Sigmoid colon (tissue), 7 donors: ENCODE results near the gene ATP6V0B. TPM values are rescaled to one million over a fixed set of nuclear protein-coding genes. Genes with fewer than 3 reads are reported as not detected.

ENCODE experiments used
- DNase-seq: peaks from one replicate; pipeline ENCODE4 v3.0.0-alpha.2; 2019
- H3K27ac ChIP-seq, 4 donors: fragments of 200-600 bp; sonication (generic); one replicate each; pipeline ENCODE4 v1.5.1; 2016 to 2019; ENCODE audit warnings: mild to moderate bottlenecking in 1 of 4
- H3K27me3 ChIP-seq, 3 donors: fragments of 200-600 bp; sonication (generic); one replicate each; pipeline ENCODE4 v1.5.1; 2019; ENCODE audit warnings: mild to moderate bottlenecking in 1 of 3
- H3K36me3 ChIP-seq, 4 donors: fragments of 200-600 bp; sonication (generic); one replicate each; pipeline ENCODE4 v1.5.1; 2016 to 2019
- H3K4me1 ChIP-seq, 4 donors: fragments of 200-600 bp; sonication (generic); one replicate each; pipeline ENCODE4 v1.5.1; 2017 to 2019
- H3K4me3 ChIP-seq, 4 donors: fragments of 200-600 bp; sonication (generic); one replicate each; pipeline ENCODE4 v1.5.1; 2017 to 2019; ENCODE audit warnings: mild to moderate bottlenecking in 2 of 4, moderate library complexity in 1 of 4
- H3K9me3 ChIP-seq, 4 donors: fragments of 200-600 bp in 3 of 4; sonication (generic) in 3 of 4; one replicate each; pipeline versions ENCODE4 v1.5.1 to v1.6.1; 2013 to 2019
- EP300 ChIP-seq, 4 donors: sonication (generic); formaldehyde crosslinking; IDR thresholded peaks; one replicate each; pipeline ENCODE4 v1.6.1; 2017; ENCODE audit warnings: antibody characterized with exemption in 4 of 4
- POLR2A ChIP-seq, 2 donors: fragments of 450-650 bp; IDR thresholded peaks; one replicate each; pipeline ENCODE4 v1.6.1; 2016; ENCODE audit warnings: antibody characterized with exemption in 2 of 2, mild to moderate bottlenecking in 2 of 2, moderate library complexity in 2 of 2
- POLR2AphosphoS5 ChIP-seq, 4 donors: sonication (generic); formaldehyde crosslinking; IDR thresholded peaks; one replicate each; pipeline ENCODE4 v1.6.1; 2017; ENCODE audit warnings: antibody characterized with exemption in 4 of 4
- WGBS, 2 donors: extraction: QIAGEN DNeasy Blood & Tissue Kit; methylation state at CpG; one replicate each; pipeline ENCODE4 v1.1.7; 2013; 5-methylcytosine and 5-hydroxymethylcytosine counted together
- intact Hi-C: fragments of 100-400 bp; cut with DNase I; formaldehyde crosslinking; loops from one replicate; pipeline ENCODE4 v1.15.1; 2023
- polyA plus RNA-seq, 3 donors: library from polyadenylated mRNA; stranded (reverse); fragments of 200-250 nt; gene quantifications; one replicate each; pipeline ENCODE4 v1.2.3, GENCODE V29; 2013
- total RNA-seq, 4 donors: library from RNA; depleted of rRNA; stranded (reverse); fragments of >200 nt; gene quantifications; one replicate each; pipeline ENCODE4 v1.1.0, GENCODE V29; 2016
- TF ChIP-seq, protein P1 (sequence below), 4 experiments: fragments of 450-650 bp in 3 of 4; fragments of 200-600 bp in 1 of 4; IDR thresholded peaks; one replicate each; pipeline ENCODE4 v1.5.1; 2016 to 2019; ENCODE audit warnings: antibody characterized with exemption in 4 of 4, mild to moderate bottlenecking in 3 of 4, moderate library complexity in 2 of 4
- donor health status: healthy with polysubstance abuse.
- donor health status: Bipolar disorder and iron deficiency.
- donor health status: healthy.

ATP6V0B gene
- total and polyA plus RNA-seq, 7 donors, result 67.9 to 286 (median 129) TPM

DNA sequence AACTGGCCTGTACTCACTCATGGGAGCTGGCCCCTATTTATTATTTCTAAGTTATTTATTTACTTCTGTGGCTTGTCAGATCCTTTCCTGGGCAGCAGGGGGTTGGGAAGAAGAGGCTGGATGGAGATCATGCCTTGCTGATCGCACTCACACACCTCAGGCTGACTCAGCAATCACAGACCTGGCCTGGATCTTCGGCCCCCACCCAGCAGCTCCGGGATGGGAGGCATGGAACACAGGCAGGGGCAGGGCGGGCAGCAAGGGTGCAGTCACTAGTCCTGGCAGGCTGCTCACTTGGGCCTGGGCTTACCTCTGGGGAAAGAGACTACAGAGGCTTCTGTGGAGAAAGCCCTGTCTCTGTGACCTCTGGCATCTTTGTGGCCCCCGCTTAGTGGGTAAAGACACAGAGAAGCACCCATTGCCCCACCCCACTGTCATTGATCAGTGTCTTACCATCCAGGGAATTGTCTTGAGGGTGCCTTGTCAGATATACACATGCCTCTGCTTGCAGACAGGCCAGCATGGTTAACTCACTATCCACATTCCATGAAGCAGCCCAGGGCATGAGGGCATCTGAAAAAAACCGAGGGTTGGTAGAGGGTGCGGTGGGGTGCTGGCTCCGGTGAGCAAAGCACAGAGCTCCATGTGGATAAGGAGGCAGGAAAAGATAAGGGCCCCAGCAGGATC lies 37.4 kb upstream of the ATP6V0B start:
- Histone ChIP-seq H3K9me3 (no peaks in the 10 kb centered on the region), H3K27me3 (peaks cover 0 to 17% (median 0%) of the 10 kb centered on the region in 3 donors), H3K4me3 (no peak overlapping the region), H3K4me1 (peaks cover 0 to 41% (median 36%) of the 10 kb centered on the region in 4 donors), H3K27ac (no peak overlapping the region), H3K36me3 (no peaks in the 10 kb centered on the region)
- WGBS, 2 donors, result 79 to 93% methylated on average over 8 of the region's 8 CpGs
- TF ChIP-seq EP300 (IDR thresholded peaks at IDR 0.05), result no peak
- no peak for TF ChIP-seq POLR2A (IDR thresholded peaks at IDR 0.05)
- no peak for TF ChIP-seq POLR2AphosphoS5 (IDR thresholded peaks at IDR 0.05)
- TF ChIP-seq, protein P1, sequence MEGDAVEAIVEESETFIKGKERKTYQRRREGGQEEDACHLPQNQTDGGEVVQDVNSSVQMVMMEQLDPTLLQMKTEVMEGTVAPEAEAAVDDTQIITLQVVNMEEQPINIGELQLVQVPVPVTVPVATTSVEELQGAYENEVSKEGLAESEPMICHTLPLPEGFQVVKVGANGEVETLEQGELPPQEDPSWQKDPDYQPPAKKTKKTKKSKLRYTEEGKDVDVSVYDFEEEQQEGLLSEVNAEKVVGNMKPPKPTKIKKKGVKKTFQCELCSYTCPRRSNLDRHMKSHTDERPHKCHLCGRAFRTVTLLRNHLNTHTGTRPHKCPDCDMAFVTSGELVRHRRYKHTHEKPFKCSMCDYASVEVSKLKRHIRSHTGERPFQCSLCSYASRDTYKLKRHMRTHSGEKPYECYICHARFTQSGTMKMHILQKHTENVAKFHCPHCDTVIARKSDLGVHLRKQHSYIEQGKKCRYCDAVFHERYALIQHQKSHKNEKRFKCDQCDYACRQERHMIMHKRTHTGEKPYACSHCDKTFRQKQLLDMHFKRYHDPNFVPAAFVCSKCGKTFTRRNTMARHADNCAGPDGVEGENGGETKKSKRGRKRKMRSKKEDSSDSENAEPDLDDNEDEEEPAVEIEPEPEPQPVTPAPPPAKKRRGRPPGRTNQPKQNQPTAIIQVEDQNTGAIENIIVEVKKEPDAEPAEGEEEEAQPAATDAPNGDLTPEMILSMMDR (IDR thresholded peaks at IDR 0.05), result no peak
- DNase-seq, result peak; percentile 47
- intact Hi-C loops, result no loop called here

DNA sequence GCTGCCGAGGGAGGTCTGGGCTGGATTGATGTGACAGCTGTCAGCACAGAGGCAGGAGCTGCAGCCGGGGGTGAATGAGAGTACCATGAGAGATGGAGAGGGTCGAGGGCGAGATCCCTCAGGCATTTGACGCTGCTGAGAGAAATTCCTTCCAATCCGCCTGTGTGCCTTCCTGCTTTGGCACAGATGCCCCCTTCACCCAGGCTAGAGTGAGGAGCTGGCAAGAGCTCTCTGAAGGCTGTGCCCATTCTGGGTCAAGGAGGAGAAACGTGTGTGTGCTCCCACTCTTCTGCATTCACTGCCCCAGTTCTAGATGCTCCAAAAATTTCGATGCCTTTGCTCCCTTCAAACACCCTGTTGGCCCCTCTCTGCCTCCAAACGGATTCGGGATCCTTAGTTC lies 36.4 kb upstream of the ATP6V0B start:
- peaks cover 0 to 34% (median 29%) of the 10 kb centered on the region in 4 donors for H3K4me1 ChIP-seq
- DNase-seq, result peak; percentile 18
- 91 to 94% methylated on average over 10 of the region's 10 CpGs for WGBS, 2 donors
- peaks cover 0 to 11% (median 0%) of the 10 kb centered on the region in 3 donors for H3K27me3 ChIP-seq
- no peaks in the 10 kb centered on the region for H3K36me3 ChIP-seq
- H3K27ac ChIP-seq, result no peak overlapping the region
- no peak overlapping the region for H3K4me3 ChIP-seq
- TF ChIP-seq POLR2A (IDR thresholded peaks at IDR 0.05), result no peak
- TF ChIP-seq, protein P1 (IDR thresholded peaks at IDR 0.05), result no peak
- TF ChIP-seq EP300 (IDR thresholded peaks at IDR 0.05), result no peak
- no peak for TF ChIP-seq POLR2AphosphoS5 (IDR thresholded peaks at IDR 0.05)
- intact Hi-C loops, result no loop called here
- no peaks in the 10 kb centered on the region for H3K9me3 ChIP-seq

DNA sequence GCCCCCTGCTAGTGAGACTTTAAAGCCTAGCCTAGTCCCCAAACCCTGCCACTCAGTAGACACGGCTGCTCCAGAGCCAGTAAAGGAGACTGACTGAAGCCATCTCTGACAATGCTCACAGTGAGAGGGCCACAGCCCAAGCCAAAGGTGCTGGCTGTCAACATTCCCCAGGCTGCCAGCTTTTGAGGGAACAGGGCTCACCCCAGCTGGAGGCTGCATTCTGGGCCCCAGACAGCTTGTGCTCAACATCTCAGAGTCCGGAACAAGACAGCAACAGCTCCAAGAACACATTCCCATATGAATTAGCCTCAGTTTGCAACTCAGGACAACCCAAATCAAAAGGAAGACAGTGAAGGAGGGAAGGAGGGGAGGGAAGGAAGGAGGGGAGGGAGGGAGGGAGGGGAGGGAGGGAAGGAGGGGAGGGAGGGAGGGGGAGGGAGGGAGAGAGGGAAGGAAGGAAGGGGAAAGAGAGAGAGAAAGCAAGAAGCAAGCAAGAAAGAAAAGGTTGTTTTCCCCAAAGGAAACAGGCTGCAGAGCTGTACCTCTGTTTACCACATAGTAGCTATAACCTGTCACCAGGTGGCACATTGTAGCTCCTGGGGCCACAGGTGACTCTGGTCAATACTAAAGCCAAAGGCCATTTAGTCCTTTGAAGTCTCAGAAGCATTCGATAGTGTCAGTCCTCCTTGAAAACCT lies 35.7 kb upstream of the ATP6V0B start:
- peak; percentile 46 for DNase-seq
- peaks cover 0 to 5% (median 0%) of the 10 kb centered on the region in 3 donors for H3K27me3 ChIP-seq
- no peaks in the 10 kb centered on the region for H3K9me3 ChIP-seq
- TF ChIP-seq POLR2A (IDR thresholded peaks at IDR 0.05) (no peak), POLR2AphosphoS5 (IDR thresholded peaks at IDR 0.05) (no peak), EP300 (IDR thresholded peaks at IDR 0.05) (no peak)
- TF ChIP-seq, protein P1 (IDR thresholded peaks at IDR 0.05), result no peak
- no peak overlapping the region for H3K4me3 ChIP-seq
- H3K4me1 ChIP-seq, result peaks cover 0 to 27% (median 22%) of the 10 kb centered on the region in 4 donors
- H3K36me3 ChIP-seq, result no peaks in the 10 kb centered on the region
- H3K27ac ChIP-seq, result no peak overlapping the region
- WGBS, 2 donors, result 87 to 89% methylated on average over 3 of the region's 3 CpGs
- intact Hi-C loops, result no loop called here

- Histone ChIP-seq H3K36me3 (no peaks in the 10 kb centered on the region), H3K9me3 (no peaks in the 10 kb centered on the region), H3K4me1 (peaks cover 0 to 21% (median 16%) of the 10 kb centered on the region in 4 donors), H3K27me3 (no peaks in the 10 kb centered on the region), H3K4me3 (no peak overlapping the region), H3K27ac (no peak overlapping the region)
- intact Hi-C loops, result no loop called here
- 92 to 96% methylated on average over 3 of the region's 3 CpGs for WGBS, 2 donors
- DNase-seq, result no peak
- TF ChIP-seq POLR2A (IDR thresholded peaks at IDR 0.05) (no peak), POLR2AphosphoS5 (IDR thresholded peaks at IDR 0.05) (no peak), EP300 (IDR thresholded peaks at IDR 0.05) (no peak)
- TF ChIP-seq, protein P1 (IDR thresholded peaks at IDR 0.05), result no peak
These were observed 32.3 kb upstream of the ATP6V0B start for GRCh38 chr1:43942411-43942810.
